Ovary (tissue), 9 donors: Measurements from ENCODE around the gene PPP1R13B. TPM values are rescaled to one million over a fixed set of nuclear protein-coding genes. Genes with fewer than 3 reads are reported as not detected.

Experiments used
- DNase-seq, 5 donors: peaks; one replicate each; pipeline ENCODE4 v3.0.0-alpha.2; 2019 to 2020
- H3K27ac ChIP-seq, 2 donors: fragments of 200-600 bp; one replicate each; pipeline versions ENCODE4 v1.5.1 to v1.8.0; 2019 to 2022
- H3K27me3 ChIP-seq: fragments of 200-600 bp; one replicate; pipeline ENCODE4 v1.8.0; 2022
- H3K36me3 ChIP-seq: fragments of 200-600 bp; sonication (generic); one replicate; pipeline ENCODE4 v1.5.1; 2019
- H3K4me1 ChIP-seq: one replicate; pipeline ENCODE4 v1.8.1; 2013; ENCODE audit warnings: mild to moderate bottlenecking, moderate library complexity; ENCODE audit not compliant: insufficient read depth
- H3K4me3 ChIP-seq: fragments of 200-600 bp; sonication (generic); one replicate; pipeline ENCODE4 v1.5.1; 2017
- H3K9me3 ChIP-seq, 2 donors: fragments of 200-600 bp in 1 of 2; sonication (generic) in 1 of 2; one replicate each; pipeline versions ENCODE4 v1.5.1 to v1.8.1; 2013 to 2019; ENCODE audit warnings: mild to moderate bottlenecking in 1 of 2, moderate library complexity in 1 of 2
- CTCF ChIP-seq, 3 donors: fragments of 450-650 bp in 2 of 3; fragments of 200-600 bp in 1 of 3; IDR thresholded peaks; one replicate each; pipeline versions ENCODE4 v1.5.1 to v1.8.0; 2016 to 2022; ENCODE audit warnings: antibody characterized with exemption in 3 of 3, mild to moderate bottlenecking in 1 of 3
- EP300 ChIP-seq: sonication (generic); formaldehyde crosslinking; IDR thresholded peaks from one replicate; pipeline ENCODE4 v1.6.1; 2017; ENCODE audit warnings: antibody characterized with exemption
- POLR2A ChIP-seq: fragments of 450-650 bp; IDR thresholded peaks from one replicate; pipeline ENCODE4 v1.6.1; 2017; ENCODE audit warnings: antibody characterized with exemption, mild to moderate bottlenecking, moderate library complexity
- WGBS, 3 donors: extraction: QIAGEN DNeasy Blood & Tissue Kit in 1 of 3; methylation state at CpG; one replicate each; pipeline versions ENCODE4 v1.1.5 to v1.1.7; 2013 to 2017; 5-methylcytosine and 5-hydroxymethylcytosine counted together
- intact Hi-C, 4 donors: fragments of 100-400 bp; cut with DNase I; formaldehyde crosslinking; loops; one replicate each; pipeline versions ENCODE4 v1.11.0 to v1.15.1; 2022 to 2023
- polyA plus RNA-seq, 2 donors: library from polyadenylated mRNA; stranded (reverse); fragments of 200-250 nt in 1 of 2; fragments of 350-450 nt in 1 of 2; fragmentation: Illumina TruSeq in 1 of 2; extraction: RNeasy Lipid Tissue Mini Kit (QIAGEN cat#74804) in 1 of 2; gene quantifications; one replicate each; pipeline ENCODE4 v1.2.3, GENCODE V29; 2013 to 2014
- total RNA-seq, 7 donors: library from RNA; depleted of rRNA in 2 of 7; stranded (reverse); fragments of >200 nt in 2 of 7; fragmentation: NEBNext Ultra II Directional in 3 of 7; extraction: Animal tissue kit (Norgen Biotek cat#: 25700) in 3 of 7; gene quantifications; one replicate each; pipeline versions ENCODE4 v1.1.0 to v1.2.4, GENCODE V29; 2016 to 2023
- donor health status: DM: no; HTN: no; CAD: no; lungs with moderate emphysema.
- donor health status: DM: no; HTN: no; CAD: no.
- donor health status: Bipolar disorder and iron deficiency.
- donor health status: DM: yes; HTN: yes; CAD: no.
- donor health status: DM: no; HTN: no; CAD: no.
- donor health status: DM: yes; HTN: yes; CAD: no.

PPP1R13B gene
- total and polyA plus RNA-seq, 9 donors, result 15.0 to 64.8 (median 35.3) TPM

GRCh38 chr14:103740991-103741689 lies 106.2 kb downstream of the PPP1R13B start:
- H3K36me3 ChIP-seq, result no peaks in the 10 kb centered on the region
- intact Hi-C loops, result loop anchor here in 1 of 4 donors (5.0 kb wide), 1 partner anchor 309 kb away; no protein-coding TSS in a partner anchor

GRCh38 chr14:103739793-103740501 lies 107.4 kb downstream of the PPP1R13B start:
- TF ChIP-seq CTCF (IDR thresholded peaks at IDR 0.05) (no peak), POLR2A (no peak), EP300 (no peak)
- no peak overlapping the region for H3K27ac ChIP-seq
- H3K27me3 ChIP-seq, result no peaks in the 10 kb centered on the region
- no peaks in the 10 kb centered on the region for H3K9me3 ChIP-seq
- H3K4me1 ChIP-seq, result peaks cover 37% of the 10 kb centered on the region
- intact Hi-C loops, result loop anchor here in 1 of 4 donors (5.0 to 10.0 kb wide), 2 partner anchors 165 to 308 kb away; no protein-coding TSS in a partner anchor
- 95 to 97% (median 95%) methylated on average over 28 to 30 of the region's 30 CpGs for WGBS, 3 donors
- DNase-seq, result peak in 1 of 5 donors; percentile 49
- H3K4me3 ChIP-seq, result no peak overlapping the region
- H3K36me3 ChIP-seq, result no peaks in the 10 kb centered on the region

More at GRCh38 chr14:103740991-103741689, 106.2 kb downstream of the PPP1R13B start:
- no peak for TF ChIP-seq EP300
- no peak for TF ChIP-seq CTCF (IDR thresholded peaks at IDR 0.05)
- no peak for TF ChIP-seq POLR2A
- no peaks in the 10 kb centered on the region for H3K27me3 ChIP-seq
- peak in 4 of 5 donors; percentile 56 to 76 (median 66) for DNase-seq
- no peak overlapping the region for H3K4me3 ChIP-seq
- peaks cover 25% of the 10 kb centered on the region for H3K4me1 ChIP-seq
- peak overlapping the region in 1 of 2 donors; percentile 34 for H3K27ac ChIP-seq
- no peaks in the 10 kb centered on the region for H3K9me3 ChIP-seq
- 11 to 24% (median 20%) methylated on average over 14 of the region's 14 CpGs for WGBS, 3 donors

- intact Hi-C loops, result loop anchor here in 1 of 4 donors (10.0 kb wide), 1 partner anchor 165 kb away; no protein-coding TSS in a partner anchor
- WGBS, 3 donors, result 91 to 95% (median 94%) methylated on average over 6 of the region's 6 CpGs
- no peak overlapping the region for H3K4me3 ChIP-seq
- TF ChIP-seq CTCF (IDR thresholded peaks at IDR 0.05) (no peak), EP300 (no peak), POLR2A (no peak)
- H3K27me3 ChIP-seq, result no peaks in the 10 kb centered on the region
- no peaks in the 10 kb centered on the region for H3K36me3 ChIP-seq
- H3K9me3 ChIP-seq, result no peaks in the 10 kb centered on the region
- no peak overlapping the region for H3K27ac ChIP-seq
- DNase-seq, result no peak
- H3K4me1 ChIP-seq, result peaks cover 38% of the 10 kb centered on the region
Observed at GRCh38 chr14:103739466-103739792, 107.9 kb downstream of the PPP1R13B start.

GRCh38 chr14:103738701-103739451 lies 108.5 kb downstream of the PPP1R13B start:
- peaks cover 38% of the 10 kb centered on the region for H3K4me1 ChIP-seq
- H3K9me3 ChIP-seq, result no peaks in the 10 kb centered on the region
- DNase-seq, result no peak
- no peak overlapping the region for H3K27ac ChIP-seq
- TF ChIP-seq POLR2A (no peak), EP300 (no peak), CTCF (IDR thresholded peaks at IDR 0.05) (no peak)
- H3K27me3 ChIP-seq, result no peaks in the 10 kb centered on the region
- WGBS, 3 donors, result 86 to 87% (median 86%) methylated on average over 34 of the region's 34 CpGs
- H3K36me3 ChIP-seq, result no peaks in the 10 kb centered on the region
- H3K4me3 ChIP-seq, result no peak overlapping the region
- intact Hi-C loops, result loop anchor here in 1 of 4 donors (10.0 kb wide), 1 partner anchor 164 kb away; no protein-coding TSS in a partner anchor
